Panc1 (cell line): ENCODE data around the gene CDX1.

Source experiments
- POLR2AphosphoS5 ChIP-seq: IDR thresholded peaks from 2 replicates; pipeline ENCODE4 v1.6.1; 2012; ENCODE audit warnings: mild to moderate bottlenecking, low read depth, low read length, moderate library complexity
- SIN3A ChIP-seq: IDR thresholded peaks from 2 replicates; pipeline ENCODE4 v1.6.1; 2012; ENCODE audit warnings: low read depth, mild to moderate bottlenecking, low read length, moderate library complexity, borderline replicate concordance; ENCODE audit not compliant: insufficient read depth
- TF ChIP-seq, protein P1 (sequence below): fragments of 450-650 bp; IDR thresholded peaks from 2 replicates; pipeline ENCODE4 v1.5.1; 2017; ENCODE audit warnings: mild to moderate bottlenecking
- TF ChIP-seq, protein P2 (sequence below), 2 experiments: IDR thresholded peaks; 2 replicates each; pipeline ENCODE4 v1.6.1; 2011 to 2012; ENCODE audit warnings: low read depth in 2 of 2, control low read depth in 1 of 2, low read length in 1 of 2, mild to moderate bottlenecking in 1 of 2, moderate library complexity in 1 of 2; ENCODE audit not compliant: insufficient read depth in 1 of 2

DNA sequence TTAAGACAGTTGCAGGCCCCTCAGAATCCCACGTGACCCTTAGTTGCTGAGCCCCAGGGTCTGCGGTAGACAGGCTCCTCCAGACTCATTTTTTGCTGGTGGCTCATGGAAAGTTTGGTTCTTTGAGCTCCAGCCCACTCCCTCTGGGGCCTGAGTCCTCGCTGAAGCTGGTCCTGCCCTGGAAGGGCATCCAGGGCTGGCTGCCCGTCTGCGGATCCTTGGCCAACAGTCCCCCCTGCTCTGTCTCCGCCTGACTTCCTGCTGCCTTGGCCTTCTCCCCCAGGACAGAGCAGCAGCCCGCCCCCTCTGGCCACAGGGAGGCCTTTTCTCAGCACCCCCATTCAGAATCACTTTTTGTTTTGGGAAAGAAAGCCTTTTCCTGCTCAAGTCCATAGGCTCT, 47.7 kb downstream of the CDX1 start:
- TF ChIP-seq, protein P1, sequence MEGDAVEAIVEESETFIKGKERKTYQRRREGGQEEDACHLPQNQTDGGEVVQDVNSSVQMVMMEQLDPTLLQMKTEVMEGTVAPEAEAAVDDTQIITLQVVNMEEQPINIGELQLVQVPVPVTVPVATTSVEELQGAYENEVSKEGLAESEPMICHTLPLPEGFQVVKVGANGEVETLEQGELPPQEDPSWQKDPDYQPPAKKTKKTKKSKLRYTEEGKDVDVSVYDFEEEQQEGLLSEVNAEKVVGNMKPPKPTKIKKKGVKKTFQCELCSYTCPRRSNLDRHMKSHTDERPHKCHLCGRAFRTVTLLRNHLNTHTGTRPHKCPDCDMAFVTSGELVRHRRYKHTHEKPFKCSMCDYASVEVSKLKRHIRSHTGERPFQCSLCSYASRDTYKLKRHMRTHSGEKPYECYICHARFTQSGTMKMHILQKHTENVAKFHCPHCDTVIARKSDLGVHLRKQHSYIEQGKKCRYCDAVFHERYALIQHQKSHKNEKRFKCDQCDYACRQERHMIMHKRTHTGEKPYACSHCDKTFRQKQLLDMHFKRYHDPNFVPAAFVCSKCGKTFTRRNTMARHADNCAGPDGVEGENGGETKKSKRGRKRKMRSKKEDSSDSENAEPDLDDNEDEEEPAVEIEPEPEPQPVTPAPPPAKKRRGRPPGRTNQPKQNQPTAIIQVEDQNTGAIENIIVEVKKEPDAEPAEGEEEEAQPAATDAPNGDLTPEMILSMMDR = no peak
- TF ChIP-seq POLR2AphosphoS5 = no peak
- TF ChIP-seq, protein P2, sequence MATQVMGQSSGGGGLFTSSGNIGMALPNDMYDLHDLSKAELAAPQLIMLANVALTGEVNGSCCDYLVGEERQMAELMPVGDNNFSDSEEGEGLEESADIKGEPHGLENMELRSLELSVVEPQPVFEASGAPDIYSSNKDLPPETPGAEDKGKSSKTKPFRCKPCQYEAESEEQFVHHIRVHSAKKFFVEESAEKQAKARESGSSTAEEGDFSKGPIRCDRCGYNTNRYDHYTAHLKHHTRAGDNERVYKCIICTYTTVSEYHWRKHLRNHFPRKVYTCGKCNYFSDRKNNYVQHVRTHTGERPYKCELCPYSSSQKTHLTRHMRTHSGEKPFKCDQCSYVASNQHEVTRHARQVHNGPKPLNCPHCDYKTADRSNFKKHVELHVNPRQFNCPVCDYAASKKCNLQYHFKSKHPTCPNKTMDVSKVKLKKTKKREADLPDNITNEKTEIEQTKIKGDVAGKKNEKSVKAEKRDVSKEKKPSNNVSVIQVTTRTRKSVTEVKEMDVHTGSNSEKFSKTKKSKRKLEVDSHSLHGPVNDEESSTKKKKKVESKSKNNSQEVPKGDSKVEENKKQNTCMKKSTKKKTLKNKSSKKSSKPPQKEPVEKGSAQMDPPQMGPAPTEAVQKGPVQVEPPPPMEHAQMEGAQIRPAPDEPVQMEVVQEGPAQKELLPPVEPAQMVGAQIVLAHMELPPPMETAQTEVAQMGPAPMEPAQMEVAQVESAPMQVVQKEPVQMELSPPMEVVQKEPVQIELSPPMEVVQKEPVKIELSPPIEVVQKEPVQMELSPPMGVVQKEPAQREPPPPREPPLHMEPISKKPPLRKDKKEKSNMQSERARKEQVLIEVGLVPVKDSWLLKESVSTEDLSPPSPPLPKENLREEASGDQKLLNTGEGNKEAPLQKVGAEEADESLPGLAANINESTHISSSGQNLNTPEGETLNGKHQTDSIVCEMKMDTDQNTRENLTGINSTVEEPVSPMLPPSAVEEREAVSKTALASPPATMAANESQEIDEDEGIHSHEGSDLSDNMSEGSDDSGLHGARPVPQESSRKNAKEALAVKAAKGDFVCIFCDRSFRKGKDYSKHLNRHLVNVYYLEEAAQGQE (IDR thresholded peaks at IDR 0.05; ENCODE audit: insufficient read depth in 1 of 2, low read depth in 2 of 2, low read length in 1 of 2) = no peak
- TF ChIP-seq SIN3A = no peak
